ENCODE results near the gene CLEC12A. TPM values are rescaled to one million over a fixed set of nuclear protein-coding genes. Genes with fewer than 3 reads are reported as not detected.

CLEC12A gene
- total and polyA plus RNA-seq, 2 of the 13 experiments (the other 11 are each of a cell fraction or from before 2014, with no cell fraction given) = not detected

DNA sequence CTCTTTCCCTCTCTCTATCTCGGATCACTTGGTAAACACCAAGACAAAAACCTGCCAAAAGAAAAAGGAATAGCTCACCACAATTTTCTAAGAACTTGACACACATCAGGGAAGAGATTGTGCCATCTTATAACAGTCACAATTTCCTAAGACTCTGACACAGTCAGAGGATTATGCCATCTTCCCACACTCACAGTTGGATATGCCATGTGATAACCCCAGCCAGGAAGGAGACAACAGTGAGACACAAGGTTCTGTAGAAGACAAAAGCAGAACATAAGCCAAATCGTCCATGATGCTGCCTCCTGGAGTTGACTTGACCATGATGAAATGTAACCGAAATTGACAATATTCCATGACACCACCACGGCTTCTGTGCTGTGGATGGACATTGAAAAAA is 56.5 kb downstream of the CLEC12A start:
- Histone ChIP-seq H3K4me1 (ENCODE audit: insufficient read depth, low read length) (no peaks in the 10 kb centered on the region), H3K9me3 (ENCODE audit: low read length) (no peaks in the 10 kb centered on the region), H3K4me3 (replicated peaks in 1 of 3; ENCODE audit: insufficient read depth in 1 of 3, low read depth in 2 of 3, low read length in 3 of 3) (no peak overlapping the region), H3K27me3 (ENCODE audit: control insufficient read depth in 1 of 2, insufficient read depth in 2 of 2, low read length in 2 of 2) (peaks cover 0 to 9% of the 10 kb centered on the region in 2 experiments; a peak in 2 of 5 replicates), H3K27ac (ENCODE audit: extremely low read length, insufficient read depth, low read length) (no peak overlapping the region), H3K79me2 (ENCODE audit: insufficient read depth, low read length) (no peaks in the 10 kb centered on the region), H3K36me3 (replicated peaks in 1 of 2; ENCODE audit: control insufficient read depth in 1 of 2, insufficient read depth in 2 of 2, low read length in 2 of 2) (no peaks in the 10 kb centered on the region), H4K20me1 (ENCODE audit: insufficient read depth, low read length) (no peaks in the 10 kb centered on the region), H2AFZ (ENCODE audit: low read length) (no peak overlapping the region), H3K9ac (ENCODE audit: insufficient read depth, low read depth, low read length) (no peak overlapping the region), H3K4me2 (ENCODE audit: low read depth, low read length) (no peak overlapping the region)
- in situ Hi-C loops (cut with HindIII; ENCODE audit: extremely low pct_ligation_motif_present, low pct_unique_long_range_greater_than_20kb) (no loop called here), intact Hi-C loops (cut with micrococcal nuclease; ENCODE audit: unreplicated experiment) (no loop called here)
- ChIA-PET CTCF (ENCODE audit: low intra/inter-chr PET ratio, low total read pairs) (no interaction called here), POLR2A (no interaction called here)
- 1% methylated on average over 4 of the region's 4 CpGs for WGBS (ENCODE audit: low lambda C conversion rate)
- ATAC-seq = no peak
- BruUV-seq (replicated peaks) = no TSS peak
- DNase-seq (ENCODE audit: low spot score) = no peak
- FAIRE-seq = no peak
- TF ChIP-seq NFIC (IDR thresholded peaks at IDR 0.05; ENCODE audit: low read length) (no peak), ZNF543 (CRISPR knock-in tag; IDR thresholded peaks at IDR 0.05) (no peak), STAT5B (CRISPR knock-in tag; IDR thresholded peaks at IDR 0.05) (no peak), HDAC1 (CRISPR knock-in tag; IDR thresholded peaks at IDR 0.05) (no peak)

DNA sequence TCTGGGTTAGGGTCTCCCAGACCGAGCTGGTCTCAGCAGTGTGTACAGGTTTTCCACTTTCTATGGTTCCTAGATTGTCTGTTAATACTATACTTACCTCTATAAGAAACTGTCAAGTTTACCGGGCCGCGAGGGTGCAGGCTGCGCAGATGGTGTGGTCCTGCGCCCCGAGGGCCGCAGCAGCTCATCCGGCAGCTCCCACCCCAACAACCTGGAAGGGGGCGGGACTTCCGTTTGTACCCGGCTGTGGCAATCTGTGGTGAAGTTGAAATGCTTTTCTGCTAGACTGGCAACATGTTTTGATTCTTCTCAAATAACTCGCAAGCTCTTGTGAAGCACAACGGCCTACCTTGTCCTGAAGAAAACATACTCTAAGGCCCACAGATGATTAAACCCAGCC is 59.2 kb downstream of the CLEC12A start, which contains the start of gene CLEC9A:
Gene CLEC9A, plus strand, starts transcription at position 237 of the 400 bp plus-strand sequence. CDS start 22,006 bp downstream, outside the sequence.
- no peak for DNase-seq (ENCODE audit: low spot score)
- TF ChIP-seq RBM22 (optimal IDR thresholded peaks at IDR 0.05; ENCODE audit: low read length) (no peak), ZFP36L2 (CRISPR knock-in tag; IDR thresholded peaks at IDR 0.05) (no peak), TEAD2 (CRISPR knock-in tag; IDR thresholded peaks at IDR 0.05) (no peak)
- TF ChIP-seq, protein P1, sequence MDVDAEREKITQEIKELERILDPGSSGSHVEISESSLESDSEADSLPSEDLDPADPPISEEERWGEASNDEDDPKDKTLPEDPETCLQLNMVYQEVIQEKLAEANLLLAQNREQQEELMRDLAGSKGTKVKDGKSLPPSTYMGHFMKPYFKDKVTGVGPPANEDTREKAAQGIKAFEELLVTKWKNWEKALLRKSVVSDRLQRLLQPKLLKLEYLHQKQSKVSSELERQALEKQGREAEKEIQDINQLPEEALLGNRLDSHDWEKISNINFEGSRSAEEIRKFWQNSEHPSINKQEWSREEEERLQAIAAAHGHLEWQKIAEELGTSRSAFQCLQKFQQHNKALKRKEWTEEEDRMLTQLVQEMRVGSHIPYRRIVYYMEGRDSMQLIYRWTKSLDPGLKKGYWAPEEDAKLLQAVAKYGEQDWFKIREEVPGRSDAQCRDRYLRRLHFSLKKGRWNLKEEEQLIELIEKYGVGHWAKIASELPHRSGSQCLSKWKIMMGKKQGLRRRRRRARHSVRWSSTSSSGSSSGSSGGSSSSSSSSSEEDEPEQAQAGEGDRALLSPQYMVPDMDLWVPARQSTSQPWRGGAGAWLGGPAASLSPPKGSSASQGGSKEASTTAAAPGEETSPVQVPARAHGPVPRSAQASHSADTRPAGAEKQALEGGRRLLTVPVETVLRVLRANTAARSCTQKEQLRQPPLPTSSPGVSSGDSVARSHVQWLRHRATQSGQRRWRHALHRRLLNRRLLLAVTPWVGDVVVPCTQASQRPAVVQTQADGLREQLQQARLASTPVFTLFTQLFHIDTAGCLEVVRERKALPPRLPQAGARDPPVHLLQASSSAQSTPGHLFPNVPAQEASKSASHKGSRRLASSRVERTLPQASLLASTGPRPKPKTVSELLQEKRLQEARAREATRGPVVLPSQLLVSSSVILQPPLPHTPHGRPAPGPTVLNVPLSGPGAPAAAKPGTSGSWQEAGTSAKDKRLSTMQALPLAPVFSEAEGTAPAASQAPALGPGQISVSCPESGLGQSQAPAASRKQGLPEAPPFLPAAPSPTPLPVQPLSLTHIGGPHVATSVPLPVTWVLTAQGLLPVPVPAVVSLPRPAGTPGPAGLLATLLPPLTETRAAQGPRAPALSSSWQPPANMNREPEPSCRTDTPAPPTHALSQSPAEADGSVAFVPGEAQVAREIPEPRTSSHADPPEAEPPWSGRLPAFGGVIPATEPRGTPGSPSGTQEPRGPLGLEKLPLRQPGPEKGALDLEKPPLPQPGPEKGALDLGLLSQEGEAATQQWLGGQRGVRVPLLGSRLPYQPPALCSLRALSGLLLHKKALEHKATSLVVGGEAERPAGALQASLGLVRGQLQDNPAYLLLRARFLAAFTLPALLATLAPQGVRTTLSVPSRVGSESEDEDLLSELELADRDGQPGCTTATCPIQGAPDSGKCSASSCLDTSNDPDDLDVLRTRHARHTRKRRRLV (CRISPR knock-in tag; IDR thresholded peaks at IDR 0.05) = no peak
- TF ChIP-seq, protein P2, sequence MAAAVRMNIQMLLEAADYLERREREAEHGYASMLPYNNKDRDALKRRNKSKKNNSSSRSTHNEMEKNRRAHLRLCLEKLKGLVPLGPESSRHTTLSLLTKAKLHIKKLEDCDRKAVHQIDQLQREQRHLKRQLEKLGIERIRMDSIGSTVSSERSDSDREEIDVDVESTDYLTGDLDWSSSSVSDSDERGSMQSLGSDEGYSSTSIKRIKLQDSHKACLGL (CRISPR knock-in tag; IDR thresholded peaks at IDR 0.05) = no peak
- TF ChIP-seq, protein P3, sequence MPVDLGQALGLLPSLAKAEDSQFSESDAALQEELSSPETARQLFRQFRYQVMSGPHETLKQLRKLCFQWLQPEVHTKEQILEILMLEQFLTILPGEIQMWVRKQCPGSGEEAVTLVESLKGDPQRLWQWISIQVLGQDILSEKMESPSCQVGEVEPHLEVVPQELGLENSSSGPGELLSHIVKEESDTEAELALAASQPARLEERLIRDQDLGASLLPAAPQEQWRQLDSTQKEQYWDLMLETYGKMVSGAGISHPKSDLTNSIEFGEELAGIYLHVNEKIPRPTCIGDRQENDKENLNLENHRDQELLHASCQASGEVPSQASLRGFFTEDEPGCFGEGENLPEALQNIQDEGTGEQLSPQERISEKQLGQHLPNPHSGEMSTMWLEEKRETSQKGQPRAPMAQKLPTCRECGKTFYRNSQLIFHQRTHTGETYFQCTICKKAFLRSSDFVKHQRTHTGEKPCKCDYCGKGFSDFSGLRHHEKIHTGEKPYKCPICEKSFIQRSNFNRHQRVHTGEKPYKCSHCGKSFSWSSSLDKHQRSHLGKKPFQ (CRISPR knock-in tag; IDR thresholded peaks at IDR 0.05; ENCODE audit: insufficient replicate concordance) = no peak
- Histone ChIP-seq H4K20me1 (ENCODE audit: insufficient read depth, low read length) (no peaks in the 10 kb centered on the region), H3K4me2 (ENCODE audit: low read depth, low read length) (no peak within 1 kb of the TSS), H3K79me2 (ENCODE audit: insufficient read depth, low read length) (no peaks in the 10 kb centered on the region), H3K27me3 (ENCODE audit: control insufficient read depth in 1 of 2, insufficient read depth in 2 of 2, low read length in 2 of 2) (peaks cover 0 to 9% of the 10 kb centered on the region in 2 experiments; a peak in 2 of 5 replicates), H2AFZ (ENCODE audit: low read length) (no peak within 1 kb of the TSS), H3K4me1 (ENCODE audit: insufficient read depth, low read length) (no peaks in the 10 kb centered on the region), H3K36me3 (replicated peaks in 1 of 2; ENCODE audit: control insufficient read depth in 1 of 2, insufficient read depth in 2 of 2, low read length in 2 of 2) (no peaks in the 10 kb centered on the region), H3K4me3 (replicated peaks in 1 of 3; ENCODE audit: insufficient read depth in 1 of 3, low read depth in 2 of 3, low read length in 3 of 3) (no peak within 1 kb of the TSS), H3K9me3 (ENCODE audit: low read length) (no peaks in the 10 kb centered on the region), H3K27ac (ENCODE audit: extremely low read length, insufficient read depth, low read length) (no peak within 1 kb of the TSS), H3K9ac (ENCODE audit: insufficient read depth, low read depth, low read length) (no peak within 1 kb of the TSS)
- 61% methylated on average over 7 of the region's 14 CpGs for WGBS (ENCODE audit: low lambda C conversion rate)
- no peak for FAIRE-seq
- in situ Hi-C loops (cut with HindIII; ENCODE audit: extremely low pct_ligation_motif_present, low pct_unique_long_range_greater_than_20kb) (no loop called here), intact Hi-C loops (cut with micrococcal nuclease; ENCODE audit: unreplicated experiment) (no loop called here)
- BruUV-seq (replicated peaks) = no TSS peak
- CTCF ChIA-PET (ENCODE audit: low intra/inter-chr PET ratio, low total read pairs) = no interaction called here
- ATAC-seq = no peak
- POLR2A ChIA-PET = no interaction called here

All from HepG2 (cell line).